Activated CD4-positive, alpha-beta T cell treated with anti-CD3 and anti-CD28 coated beads, Interleukin-2, amount 10 ng/mL, durations not matched to agents 7 days and 5 days (primary cell): ENCODE data around the gene EIF4A3. TPM values are rescaled to one million over a fixed set of nuclear protein-coding genes. Genes with fewer than 3 reads are reported as not detected.

Experiments used
- CTCF ChIA-PET: fragments of 350-600 bp; sonication (Branson Sonifier 250); formaldehyde crosslinking; loops from one replicate; lab custom pipeline; 2021; ENCODE audit warnings: antibody characterized with exemption; lab: Charles Lee
- POLR2A ChIA-PET: fragments of 350-600 bp; sonication (Branson Sonifier 250); formaldehyde crosslinking; loops from one replicate; lab custom pipeline; 2021; ENCODE audit warnings: antibody characterized with exemption; lab: Charles Lee
- DNase-seq: peaks from one replicate; pipeline ENCODE4 v3.0.0-alpha.2; 2020
- H3K27ac Mint-ChIP-seq: one replicate; pipeline ENCODE4 v1.8.0; 2021; ENCODE audit warnings: mild to moderate bottlenecking, moderate library complexity, mixed read lengths
- H3K27me3 Mint-ChIP-seq: one replicate; pipeline ENCODE4 v1.8.0; 2021; ENCODE audit warnings: mixed read lengths
- H3K36me3 Mint-ChIP-seq: one replicate; pipeline ENCODE4 v1.8.0; 2021; ENCODE audit warnings: low read depth, mixed read lengths
- H3K4me1 Mint-ChIP-seq: one replicate; pipeline ENCODE4 v1.8.0; 2021; ENCODE audit warnings: mixed read lengths
- H3K4me3 Mint-ChIP-seq: one replicate; pipeline ENCODE4 v1.8.0; 2021; ENCODE audit warnings: mild to moderate bottlenecking, moderate library complexity, mixed read lengths
- H3K9me3 Mint-ChIP-seq: one replicate; pipeline ENCODE4 v1.8.0; 2021; ENCODE audit warnings: mixed read lengths
- total RNA-seq, 2 experiments: library from RNA; stranded (reverse); gene quantifications; one replicate each; pipeline ENCODE4 v1.2.3, GENCODE V29; 2021

The EIF4A3 gene
- total RNA-seq, 2 experiments from 2014 or later: 148 to 157 TPM

- POLR2A ChIA-PET: no interaction called here
- Mint-ChIP-seq H3K9me3 (no peaks in the 10 kb centered on the region), H3K36me3 (no peaks in the 10 kb centered on the region), H3K4me3 (no peak overlapping the region), H3K27me3 (peaks cover 32% of the 10 kb centered on the region), H3K27ac (no peak overlapping the region), H3K4me1 (no peaks in the 10 kb centered on the region)
- DNase-seq: no peak
- CTCF ChIA-PET: interaction anchor here (2.4 kb wide), 1 partner anchor 23 kb away, joined by 9 read pairs; the partner anchor contains the start of gene GAA
Observed at GRCh38 chr17:80124351-80124981, 22.5 kb downstream of the EIF4A3 start.

GRCh38 chr17:80123791-80124190 lies 23.1 kb downstream of the EIF4A3 start:
- DNase-seq: no peak
- CTCF ChIA-PET: interaction anchor here (2.4 kb wide), 1 partner anchor 22 kb away, joined by 9 read pairs; the partner anchor contains the start of gene GAA
- Mint-ChIP-seq H3K4me3 (no peak overlapping the region), H3K9me3 (no peaks in the 10 kb centered on the region), H3K27ac (no peak overlapping the region), H3K27me3 (peaks cover 25% of the 10 kb centered on the region), H3K36me3 (no peaks in the 10 kb centered on the region), H3K4me1 (no peaks in the 10 kb centered on the region)
- POLR2A ChIA-PET: no interaction called here

GRCh38 chr17:80122926-80123505 lies 23.9 kb downstream of the EIF4A3 start:
- no peaks in the 10 kb centered on the region for H3K4me1 Mint-ChIP-seq
- H3K27me3 Mint-ChIP-seq: peaks cover 18% of the 10 kb centered on the region
- H3K27ac Mint-ChIP-seq: no peak overlapping the region
- no peaks in the 10 kb centered on the region for H3K36me3 Mint-ChIP-seq
- no peaks in the 10 kb centered on the region for H3K9me3 Mint-ChIP-seq
- no peak for DNase-seq
- POLR2A ChIA-PET: no interaction called here
- H3K4me3 Mint-ChIP-seq: no peak overlapping the region
- CTCF ChIA-PET: interaction anchor here (2.4 kb wide), 1 partner anchor 22 kb away, joined by 9 read pairs; the partner anchor contains the start of gene GAA

- no peaks in the 10 kb centered on the region for H3K4me1 Mint-ChIP-seq
- peaks cover 13% of the 10 kb centered on the region for H3K27me3 Mint-ChIP-seq
- ChIA-PET CTCF (no interaction called here), POLR2A (no interaction called here)
- H3K27ac Mint-ChIP-seq: no peak overlapping the region
- H3K9me3 Mint-ChIP-seq: no peaks in the 10 kb centered on the region
- H3K36me3 Mint-ChIP-seq: no peaks in the 10 kb centered on the region
- DNase-seq: no peak
- no peak overlapping the region for H3K4me3 Mint-ChIP-seq
Observed at GRCh38 chr17:80122026-80122575, 24.8 kb downstream of the EIF4A3 start.

- no peak for DNase-seq
- Mint-ChIP-seq H3K4me3 (no peak overlapping the region), H3K9me3 (no peaks in the 10 kb centered on the region), H3K27me3 (peaks cover 3% of the 10 kb centered on the region), H3K27ac (no peak overlapping the region), H3K4me1 (no peaks in the 10 kb centered on the region), H3K36me3 (no peaks in the 10 kb centered on the region)
- ChIA-PET POLR2A (no interaction called here), CTCF (no interaction called here)
Observed at GRCh38 chr17:80119839-80120238, 27.1 kb downstream of the EIF4A3 start.

- Mint-ChIP-seq H3K27me3 (no peaks in the 10 kb centered on the region), H3K27ac (no peak overlapping the region), H3K36me3 (no peaks in the 10 kb centered on the region), H3K4me3 (no peak overlapping the region), H3K9me3 (no peaks in the 10 kb centered on the region), H3K4me1 (no peaks in the 10 kb centered on the region)
- CTCF ChIA-PET: no interaction called here
- DNase-seq: no peak
- POLR2A ChIA-PET: no interaction called here
Observed at GRCh38 chr17:80119271-80119791, 27.6 kb downstream of the EIF4A3 start.

GRCh38 chr17:80118601-80119270 lies 28.2 kb downstream of the EIF4A3 start:
- H3K4me1 Mint-ChIP-seq: no peaks in the 10 kb centered on the region
- H3K27ac Mint-ChIP-seq: no peak overlapping the region
- ChIA-PET CTCF (no interaction called here), POLR2A (no interaction called here)
- no peak overlapping the region for H3K4me3 Mint-ChIP-seq
- no peak for DNase-seq
- H3K36me3 Mint-ChIP-seq: no peaks in the 10 kb centered on the region
- H3K27me3 Mint-ChIP-seq: no peaks in the 10 kb centered on the region
- no peaks in the 10 kb centered on the region for H3K9me3 Mint-ChIP-seq

GRCh38 chr17:80117491-80118401 lies 29.2 kb downstream of the EIF4A3 start:
- ChIA-PET CTCF (interaction anchor here (0.6 kb wide), 1 partner anchor 12 kb away, joined by 3 read pairs; no protein-coding TSS in a partner anchor), POLR2A (no interaction called here)
- Mint-ChIP-seq H3K4me3 (no peak overlapping the region), H3K27me3 (no peaks in the 10 kb centered on the region), H3K27ac (no peak overlapping the region), H3K4me1 (no peaks in the 10 kb centered on the region), H3K36me3 (no peaks in the 10 kb centered on the region), H3K9me3 (no peaks in the 10 kb centered on the region)
- DNase-seq: no peak

- no peak for DNase-seq
- Mint-ChIP-seq H3K36me3 (no peaks in the 10 kb centered on the region), H3K4me1 (no peaks in the 10 kb centered on the region), H3K27ac (no peak overlapping the region), H3K4me3 (no peak overlapping the region), H3K27me3 (no peaks in the 10 kb centered on the region), H3K9me3 (no peaks in the 10 kb centered on the region)
- ChIA-PET POLR2A (no interaction called here), CTCF (interaction anchor here (0.6 to 2.3 kb wide), 2 partner anchors 13 to 15 kb away, joined by 3 to 8 read pairs; partner anchors contain the start of gene GAA)
Observed at GRCh38 chr17:80116921-80117380, 30.0 kb downstream of the EIF4A3 start.

GRCh38 chr17:80116276-80116920 lies 30.5 kb downstream of the EIF4A3 start:
- ChIA-PET CTCF (interaction anchor here (2.3 kb wide), 1 partner anchor 15 kb away, joined by 8 read pairs; the partner anchor contains the start of gene GAA), POLR2A (no interaction called here)
- Mint-ChIP-seq H3K36me3 (no peaks in the 10 kb centered on the region), H3K4me3 (no peak overlapping the region), H3K27ac (no peak overlapping the region), H3K4me1 (no peaks in the 10 kb centered on the region), H3K27me3 (no peaks in the 10 kb centered on the region), H3K9me3 (no peaks in the 10 kb centered on the region)
- no peak for DNase-seq

- H3K9me3 Mint-ChIP-seq: no peaks in the 10 kb centered on the region
- H3K36me3 Mint-ChIP-seq: no peaks in the 10 kb centered on the region
- H3K27me3 Mint-ChIP-seq: no peaks in the 10 kb centered on the region
- no peaks in the 10 kb centered on the region for H3K4me1 Mint-ChIP-seq
- no peak overlapping the region for H3K27ac Mint-ChIP-seq
- no peak for DNase-seq
- no peak overlapping the region for H3K4me3 Mint-ChIP-seq
- CTCF ChIA-PET: interaction anchor here (2.3 kb wide), 1 partner anchor 14 kb away, joined by 8 read pairs; the partner anchor contains the start of gene GAA
- POLR2A ChIA-PET: no interaction called here
Observed at GRCh38 chr17:80115159-80115558, 31.8 kb downstream of the EIF4A3 start.
